ENCODE measurements around the gene SCN3A.

GRCh38 chr2:165086337-165086736 lies 117.5 kb downstream of the SCN3A start:
- TF ChIP-seq CTCF (IDR thresholded peaks at IDR 0.05) (no peak), EZH2 (IDR thresholded peaks at IDR 0.05; ENCODE audit: borderline replicate concordance, insufficient read depth, low read depth, low read length, poor library complexity, severe bottlenecking) (no peak)
